Fibroblast of gingiva (primary cell): Measurements from ENCODE around the gene TCP11.
A peak's percentile ranks its signal among the peaks of the same experiment; 100 is the strongest.

Source experiments
- DNase-seq: peaks from one replicate; pipeline ENCODE4 v3.0.0-alpha.2; 2011; ENCODE audit warnings: low read depth

Gene TCP11

GRCh38 chr6:35173044-35173426 is 31.9 kb upstream of the TCP11 start:
- no peak for DNase-seq

GRCh38 chr6:35170891-35171290 is 29.8 kb upstream of the TCP11 start:
- no peak for DNase-seq

DNA sequence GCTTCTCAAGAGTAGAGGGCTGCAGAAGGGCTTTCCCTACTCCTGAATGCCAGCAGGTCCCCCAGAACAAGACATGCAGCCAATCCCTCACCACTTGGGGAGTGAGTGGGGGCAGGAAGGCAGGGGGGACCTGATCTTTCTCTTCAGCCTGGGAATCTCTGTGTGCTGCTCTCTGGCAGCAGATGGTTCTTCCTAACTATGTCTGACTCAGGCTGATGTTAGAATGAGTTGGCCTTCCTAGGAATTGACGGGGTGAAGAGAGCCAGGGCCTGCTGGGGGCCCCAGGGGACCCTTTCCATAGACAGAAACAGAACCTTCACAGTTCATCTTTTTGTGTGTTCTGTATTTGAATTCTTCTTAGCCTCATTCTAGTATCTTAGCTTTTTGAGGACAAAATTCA is 29.0 kb upstream of the TCP11 start:
- DNase-seq = no peak

GRCh38 chr6:35168461-35168861 is 27.3 kb upstream of the TCP11 start:
- no peak for DNase-seq

GRCh38 chr6:35167505-35167904 is 26.4 kb upstream of the TCP11 start:
- no peak for DNase-seq

DNA sequence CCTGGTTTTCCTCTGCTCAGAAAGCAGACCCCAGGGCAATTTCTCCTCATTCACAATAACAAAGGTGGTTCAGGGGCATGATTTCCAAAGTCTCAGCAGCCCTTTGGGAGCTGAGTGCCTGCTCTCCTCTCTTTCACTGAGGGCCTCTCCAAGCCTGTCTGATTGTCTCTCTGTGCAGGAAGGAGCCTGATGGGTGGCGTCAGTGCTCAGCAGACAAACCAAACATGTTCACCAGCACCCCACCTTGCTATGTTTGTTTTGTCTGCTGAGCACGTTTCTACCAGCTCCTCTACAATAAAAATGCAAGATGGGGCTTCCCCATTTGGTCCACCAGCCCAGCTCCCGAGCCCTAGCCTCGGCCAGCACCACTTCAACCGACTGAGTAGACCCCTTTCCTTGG is 25.4 kb upstream of the TCP11 start:
- DNase-seq = no peak

DNA sequence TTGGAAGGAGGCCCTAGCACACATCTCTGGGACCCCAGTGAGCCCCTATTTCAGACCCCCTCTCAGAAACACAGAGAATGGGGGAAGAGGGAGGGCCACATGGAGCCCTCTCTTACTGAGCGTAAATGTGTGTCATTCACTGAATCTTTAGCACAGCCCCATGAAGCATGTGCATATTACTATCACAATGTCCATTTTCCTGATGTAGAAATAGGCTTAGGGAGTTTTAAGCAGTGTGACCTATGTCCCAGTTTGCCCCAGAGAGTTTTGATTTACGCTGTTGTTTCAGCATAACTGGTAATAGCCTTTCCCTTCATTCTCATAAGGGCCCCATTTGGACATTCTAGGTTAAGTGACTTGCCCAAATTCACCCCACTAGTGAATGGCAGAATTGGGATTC is 25.0 kb upstream of the TCP11 start:
- DNase-seq = no peak

DNA sequence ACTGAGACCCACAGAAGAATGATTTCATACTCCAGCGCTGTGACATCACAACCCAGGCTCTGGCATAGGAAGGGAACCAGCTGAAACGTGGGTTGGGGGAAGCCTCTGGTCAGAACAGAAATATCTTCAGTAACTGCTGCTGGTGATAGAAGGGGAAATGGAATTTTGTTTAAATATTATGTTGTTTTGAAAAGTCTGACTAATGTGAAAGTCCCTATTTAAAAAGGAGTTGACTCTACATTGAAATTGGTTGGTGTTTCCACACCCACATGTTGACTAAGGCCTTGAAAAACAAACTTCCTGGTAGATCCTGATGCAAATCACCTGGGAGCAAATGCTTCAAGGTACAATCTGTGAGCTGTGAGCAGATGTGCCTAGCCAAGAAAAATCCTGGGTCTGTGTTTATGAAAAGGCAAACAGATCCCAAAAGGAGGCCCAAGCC is 24.5 kb upstream of the TCP11 start:
- DNase-seq = no peak

DNA sequence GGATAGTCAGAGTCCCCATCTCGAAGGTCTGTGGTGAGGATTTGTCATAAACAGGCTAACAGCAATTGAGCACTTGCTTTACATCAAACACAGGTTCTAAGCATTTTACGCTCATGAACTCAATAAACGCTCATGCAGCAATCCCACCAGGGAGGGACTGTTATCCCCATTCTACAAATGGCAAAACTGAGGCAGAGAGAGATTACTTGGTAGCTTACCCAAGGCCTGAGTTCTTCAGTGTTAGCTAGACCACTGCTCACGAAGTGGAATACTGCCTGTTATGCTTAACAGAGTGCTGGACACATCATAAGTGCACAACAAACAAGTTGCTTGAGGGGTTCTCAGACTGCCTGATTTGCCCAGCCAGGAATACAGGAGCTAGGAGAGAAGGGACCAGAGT is 23.7 kb upstream of the TCP11 start:
- no peak for DNase-seq

DNA sequence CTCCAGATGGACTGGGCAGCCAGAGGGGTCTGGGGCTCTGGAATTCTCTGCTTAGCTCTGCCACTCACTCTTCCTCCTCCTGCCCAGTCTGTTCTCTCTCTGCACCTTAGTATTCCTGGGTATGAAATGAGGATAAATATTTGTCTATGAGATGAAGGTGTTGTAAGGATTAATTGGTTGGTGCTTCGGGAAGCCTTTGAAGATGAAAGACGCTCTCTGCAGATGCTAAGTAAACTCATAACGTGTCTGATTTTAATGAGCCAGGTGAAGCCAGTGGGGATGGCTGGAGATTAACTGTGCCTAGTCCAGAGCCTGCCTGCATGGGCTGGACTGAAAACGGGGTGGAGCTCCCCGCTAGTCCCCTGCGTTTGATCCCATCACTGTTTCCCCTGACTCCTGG is 23.1 kb upstream of the TCP11 start:
- no peak for DNase-seq

- DNase-seq = no peak
Measured at GRCh38 chr6:35163836-35164235, 22.7 kb upstream of the TCP11 start.

- DNase-seq = peak; percentile 52
Measured at GRCh38 chr6:35161776-35162607, 20.9 kb upstream of the TCP11 start.

DNA sequence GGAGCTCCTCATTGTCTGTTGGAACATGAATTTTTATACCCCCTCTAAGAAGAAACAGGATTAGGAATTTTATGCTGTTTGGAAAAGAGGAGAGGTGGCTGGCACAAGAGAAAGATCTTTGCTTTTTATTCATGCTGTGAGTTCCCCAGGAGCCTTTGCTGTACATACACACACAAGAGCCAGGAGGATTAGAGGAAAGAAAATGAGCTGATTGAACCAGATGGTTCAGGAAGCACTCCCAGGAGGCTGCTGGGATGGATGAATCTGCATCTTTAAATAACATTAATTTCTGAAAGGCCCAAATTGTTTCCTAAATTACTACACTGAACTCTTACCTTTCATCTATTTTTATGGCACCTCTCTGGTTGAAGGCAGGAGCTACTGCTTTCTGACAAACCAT is 20.1 kb upstream of the TCP11 start:
- DNase-seq = no peak

DNA sequence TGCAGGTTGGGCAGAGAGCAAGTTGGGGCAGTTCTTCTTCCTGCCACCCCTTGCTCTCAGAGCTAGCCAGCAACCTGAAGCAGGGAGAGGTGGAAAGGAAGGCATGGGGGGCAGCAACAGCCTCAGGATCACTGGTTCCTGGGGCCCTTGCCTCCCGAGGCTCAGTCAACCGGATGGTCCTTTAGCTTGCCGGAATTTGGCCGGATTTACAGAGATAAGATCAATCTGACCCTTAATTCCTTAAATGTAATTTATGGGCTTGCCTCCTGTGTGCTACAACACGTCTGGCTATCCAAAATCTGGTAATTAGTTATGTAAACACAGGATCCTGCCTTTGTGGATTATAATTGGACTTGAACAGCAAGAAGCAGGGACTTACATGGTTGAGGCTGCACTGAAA is 19.5 kb upstream of the TCP11 start:
- DNase-seq = no peak

DNA sequence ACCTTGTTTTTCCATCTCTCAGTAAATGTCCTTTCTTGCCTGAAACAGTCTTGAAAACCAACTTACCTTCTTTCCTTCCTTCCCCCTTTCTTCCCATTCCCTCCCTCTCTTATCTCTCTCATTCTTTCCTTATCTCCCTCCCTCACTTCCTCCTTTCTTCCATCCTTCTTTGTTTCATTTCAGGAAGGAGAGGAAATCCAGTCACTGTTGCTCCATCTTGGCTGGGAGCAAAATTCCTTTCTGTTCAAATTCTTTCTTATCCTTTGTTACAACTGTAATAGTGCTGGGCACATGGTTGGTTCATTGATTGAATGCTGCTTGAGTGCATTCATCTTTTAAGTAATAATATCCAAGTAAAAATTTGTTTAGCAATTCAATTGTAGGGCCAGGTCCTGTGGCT is 17.4 kb upstream of the TCP11 start:
- DNase-seq = no peak

DNA sequence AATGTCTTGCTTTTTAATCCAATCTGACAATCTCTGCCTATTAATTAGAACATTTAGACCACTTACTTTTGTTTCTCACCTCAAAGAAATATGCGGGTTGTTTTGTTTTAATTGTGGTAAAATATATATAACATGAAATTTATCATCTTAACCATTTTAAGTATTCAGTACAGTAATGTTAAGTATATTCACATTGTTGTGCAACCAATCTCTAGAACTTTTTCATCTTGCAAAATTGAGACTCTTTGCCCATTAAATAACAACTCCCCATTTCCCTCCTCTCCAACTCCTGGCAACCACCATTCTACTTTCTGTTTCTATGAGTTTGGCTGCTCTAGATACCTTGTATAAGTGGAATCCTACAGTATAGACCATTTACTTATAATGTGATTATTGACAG is 13.8 kb upstream of the TCP11 start:
- DNase-seq = no peak

- no peak for DNase-seq
Measured at GRCh38 chr6:35154262-35154661, 13.1 kb upstream of the TCP11 start.

DNA sequence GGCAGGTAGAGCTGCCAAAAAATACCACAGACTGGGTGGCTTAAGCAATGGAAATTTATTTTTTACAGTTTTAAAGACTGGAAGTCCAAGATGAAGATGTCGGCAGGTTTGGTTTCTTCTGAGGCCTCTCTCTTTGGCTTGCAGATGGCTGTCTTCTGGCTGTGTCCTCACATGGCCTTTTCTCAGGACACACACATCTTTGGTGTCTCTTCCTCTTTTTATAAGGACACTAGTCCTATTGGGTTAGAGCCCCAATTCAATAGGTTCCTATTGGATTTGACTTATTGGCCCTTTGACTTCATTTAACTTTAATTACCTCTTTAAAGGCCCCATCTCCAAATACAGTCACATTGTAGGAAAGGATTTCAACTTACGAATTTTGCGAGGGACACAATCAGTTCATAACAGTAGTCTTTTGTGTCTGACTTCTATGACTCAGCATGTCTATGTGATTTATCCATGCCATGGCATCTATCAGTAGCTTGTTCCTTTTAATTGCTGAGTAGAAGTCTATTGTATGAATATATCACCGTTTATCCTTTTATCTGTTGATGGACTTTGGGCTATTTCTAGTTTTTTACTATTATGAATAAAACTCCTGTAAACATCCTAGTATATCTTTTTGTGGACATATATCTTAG is 11.0 kb upstream of the TCP11 start:
- no peak for DNase-seq

DNA sequence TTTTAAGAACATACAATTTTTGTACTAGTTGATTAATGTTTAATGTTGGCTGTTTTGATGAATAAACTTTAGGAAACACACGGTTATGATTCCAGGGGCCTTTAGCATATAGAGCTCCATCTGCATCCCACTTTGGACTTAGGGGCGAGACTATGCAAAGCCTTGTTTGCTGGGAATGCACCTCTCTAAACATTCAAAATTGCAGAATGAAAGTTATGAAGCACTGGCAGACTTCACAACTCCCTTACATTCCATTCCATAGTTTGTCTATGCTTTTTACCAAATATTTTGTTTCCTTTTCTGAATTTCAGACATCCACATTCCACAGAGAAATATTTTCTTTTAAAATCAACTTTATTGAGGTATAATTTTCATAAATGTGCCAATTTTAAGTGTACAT is 10.3 kb upstream of the TCP11 start:
- DNase-seq = no peak

GRCh38 chr6:35149891-35150566 is 8.9 kb upstream of the TCP11 start:
- no peak for DNase-seq

DNA sequence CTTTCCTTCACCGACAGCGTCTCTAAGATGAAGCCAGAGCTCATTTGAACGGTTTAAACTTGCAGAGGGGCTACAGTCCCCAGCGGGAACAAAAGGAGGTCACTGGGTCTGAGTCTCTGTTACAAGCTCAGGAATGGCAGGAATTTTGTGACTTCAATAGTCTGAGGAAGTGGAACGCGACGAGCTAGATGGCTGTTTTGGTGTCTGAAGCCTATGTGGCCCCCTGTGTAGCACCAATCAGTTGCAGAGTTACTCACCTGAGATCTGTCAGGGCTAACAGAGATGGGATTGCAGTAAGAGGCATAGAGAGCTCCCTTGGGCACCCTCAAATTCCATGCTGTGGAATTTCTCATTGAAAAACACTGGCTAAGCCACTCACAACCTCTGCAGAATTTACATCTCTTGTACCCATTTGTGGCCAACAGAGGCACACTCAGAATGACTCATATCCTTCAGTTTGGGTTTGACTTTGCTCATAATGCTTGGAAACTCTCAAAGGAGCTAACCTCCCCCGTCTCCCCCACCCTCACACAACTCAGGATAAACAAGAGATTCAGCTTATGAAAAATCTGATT is 7.1 kb upstream of the TCP11 start:
- DNase-seq = no peak

DNA sequence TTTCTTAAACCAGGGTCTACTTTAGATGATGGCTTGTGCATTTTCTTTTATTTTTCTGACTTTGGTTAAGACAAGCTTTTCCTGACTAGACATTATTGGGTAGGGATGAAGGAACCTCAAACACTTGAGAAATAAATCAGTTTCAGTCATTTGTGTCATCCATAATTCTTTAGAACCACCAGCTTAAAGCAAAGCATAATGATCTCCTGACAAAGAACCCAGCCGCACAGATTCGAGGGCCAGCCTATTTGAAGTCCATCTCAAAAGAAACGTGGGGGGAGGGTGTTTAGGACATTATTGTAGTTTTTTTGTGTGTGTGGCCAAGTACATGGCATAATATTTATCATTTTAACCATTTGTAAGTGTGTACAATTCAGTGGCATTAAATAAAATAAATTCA is 6.3 kb upstream of the TCP11 start:
- no peak for DNase-seq

DNA sequence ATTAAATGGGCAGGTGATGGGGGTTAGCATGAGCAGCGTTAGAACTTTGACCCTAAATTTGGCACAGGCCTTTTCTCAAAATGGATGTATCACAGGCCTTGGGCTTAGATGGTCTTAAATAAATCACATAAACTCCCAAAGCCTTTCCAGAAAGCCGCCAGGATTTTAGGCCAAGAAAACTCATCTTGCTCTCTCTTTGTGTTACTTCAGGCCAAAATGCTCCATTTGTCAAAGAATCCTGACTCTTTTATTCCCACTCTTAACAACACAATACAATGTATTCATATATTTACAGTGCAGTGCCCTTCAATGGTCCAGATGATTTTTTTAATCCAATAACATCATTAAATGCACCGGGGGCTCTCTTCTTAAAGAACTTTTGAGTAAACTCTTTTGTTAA is 5.9 kb upstream of the TCP11 start:
- no peak for DNase-seq
